H9 (cell line): ENCODE data around the gene DNLZ. TPM values are rescaled to one million over a fixed set of nuclear protein-coding genes. Genes with fewer than 3 reads are reported as not detected.

Source experiments
- DNase-seq: peaks from one replicate; pipeline ENCODE4 v3.0.0-alpha.2; 2017
- H2AFZ ChIP-seq: one replicate; pipeline ENCODE4 v1.6.1; 2013; ENCODE audit warnings: mild to moderate bottlenecking, low read length, control low read depth, moderate library complexity
- H2AK5ac ChIP-seq: 2 replicates; pipeline ENCODE4 v1.6.1; 2013; ENCODE audit warnings: low read length, control low read depth, mixed read lengths; ENCODE audit not compliant: insufficient read length
- H2BK120ac ChIP-seq: one replicate; pipeline ENCODE4 v1.6.1; 2013; ENCODE audit warnings: low read depth, mild to moderate bottlenecking, low read length, control low read depth, inconsistent platforms; ENCODE audit not compliant: poor library complexity, severe bottlenecking
- H2BK12ac ChIP-seq: 2 replicates; pipeline ENCODE4 v1.6.1; 2013; ENCODE audit warnings: low read length, control low read depth, mixed read lengths, low read depth; ENCODE audit not compliant: insufficient read length
- H2BK15ac ChIP-seq: 2 replicates; pipeline ENCODE4 v1.6.1; 2013; ENCODE audit warnings: low read depth, low read length, control low read depth
- H2BK20ac ChIP-seq: one replicate; pipeline ENCODE4 v1.6.1; 2013; ENCODE audit warnings: low read depth, mild to moderate bottlenecking, low read length, control low read depth, inconsistent platforms; ENCODE audit not compliant: poor library complexity, severe bottlenecking
- H2BK5ac ChIP-seq: 2 replicates; pipeline ENCODE4 v1.6.1; 2013; ENCODE audit warnings: low read length, control low read depth, mixed read lengths; ENCODE audit not compliant: insufficient read length
- H3K14ac ChIP-seq: 2 replicates; pipeline ENCODE4 v1.6.1; 2013; ENCODE audit warnings: low read length, control low read depth; ENCODE audit not compliant: insufficient read depth
- H3K18ac ChIP-seq: 2 replicates; pipeline ENCODE4 v1.6.1; 2013; ENCODE audit warnings: low read depth, mild to moderate bottlenecking, mixed read lengths, low read length, control low read depth; ENCODE audit not compliant: insufficient read length
- H3K23ac ChIP-seq: 2 replicates; pipeline ENCODE4 v1.6.1; 2013; ENCODE audit warnings: low read length, control low read depth, mixed read lengths, low read depth; ENCODE audit not compliant: insufficient read length
- H3K23me2 ChIP-seq: 2 replicates; pipeline ENCODE4 v1.6.1; 2013; ENCODE audit warnings: low read depth, mild to moderate bottlenecking, mixed read lengths, low read length, control low read depth; ENCODE audit not compliant: insufficient read length, poor library complexity, severe bottlenecking
- H3K27ac ChIP-seq: 2 replicates; pipeline ENCODE4 v1.5.1; 2013; ENCODE audit warnings: low read length, control low read depth, mixed read lengths, low read depth; ENCODE audit not compliant: insufficient read length
- H3K27me3 ChIP-seq: 2 replicates; pipeline ENCODE4 v1.6.1; 2013; ENCODE audit warnings: low read length, control low read depth, inconsistent platforms; ENCODE audit not compliant: insufficient read depth
- H3K4ac ChIP-seq: 2 replicates; pipeline ENCODE4 v1.6.1; 2013; ENCODE audit warnings: low read depth, mild to moderate bottlenecking, control low read depth, inconsistent platforms, low read length, moderate library complexity
- H3K4me1 ChIP-seq: 2 replicates; pipeline ENCODE4 v1.6.1; 2013; ENCODE audit warnings: low read length, control low read depth, inconsistent platforms; ENCODE audit not compliant: insufficient read depth
- H3K4me2 ChIP-seq: 2 replicates; pipeline ENCODE4 v1.6.1; 2013; ENCODE audit warnings: low read length, control low read depth, mixed read lengths; ENCODE audit not compliant: insufficient read length, insufficient read depth
- H3K56ac ChIP-seq: 2 replicates; pipeline ENCODE4 v1.6.1; 2013; ENCODE audit warnings: low read depth, mild to moderate bottlenecking, mixed read lengths, low read length, control low read depth; ENCODE audit not compliant: insufficient read length
- H3K79me1 ChIP-seq: 2 replicates; pipeline ENCODE4 v1.6.1; 2013; ENCODE audit warnings: low read depth, mild to moderate bottlenecking, moderate library complexity, low read length, control low read depth, inconsistent platforms; ENCODE audit not compliant: insufficient read depth, poor library complexity, severe bottlenecking
- H3K79me2 ChIP-seq: 2 replicates; pipeline ENCODE4 v1.6.1; 2013; ENCODE audit warnings: low read length, control low read depth, inconsistent platforms; ENCODE audit not compliant: insufficient read depth
- H3K9ac ChIP-seq: 2 replicates; pipeline ENCODE4 v1.6.1; 2013; ENCODE audit warnings: low read length, control low read depth, mixed read lengths; ENCODE audit not compliant: insufficient read length; ENCODE audit errors: extremely low read depth
- H3K9me3 ChIP-seq: one replicate; pipeline ENCODE4 v1.6.1; 2013; ENCODE audit warnings: low read depth, low read length, inconsistent platforms; ENCODE audit not compliant: control insufficient read depth
- H3T11ph ChIP-seq: one replicate; pipeline ENCODE4 v1.6.1; 2013; ENCODE audit warnings: mild to moderate bottlenecking, low read length, control low read depth, inconsistent platforms
- H4K20me1 ChIP-seq: one replicate; pipeline ENCODE4 v1.6.1; 2013; ENCODE audit not compliant: control insufficient read depth, insufficient read length, insufficient read depth
- H4K5ac ChIP-seq: 2 replicates; pipeline ENCODE4 v1.6.1; 2013; ENCODE audit warnings: low read depth, mild to moderate bottlenecking, mixed read lengths, low read length, control low read depth; ENCODE audit not compliant: insufficient read length
- H4K8ac ChIP-seq: replicated peaks from 2 replicates; pipeline ENCODE4 v1.6.1; 2013; ENCODE audit warnings: low read length, control low read depth, mixed read lengths, low read depth; ENCODE audit not compliant: insufficient read length
- H4K91ac ChIP-seq: 2 replicates; pipeline ENCODE4 v1.6.1; 2013; ENCODE audit warnings: low read depth, mild to moderate bottlenecking, moderate library complexity, mixed read lengths, low read length, control low read depth; ENCODE audit not compliant: insufficient read length
- H3K27ac Mint-ChIP-seq, 3 experiments: 2 replicates in 2 of 3; 3 replicates in 1 of 3; pipeline ENCODE4 v1.8.0; 2020 to 2021; ENCODE audit warnings: mixed read lengths in 3 of 3, mild to moderate bottlenecking in 1 of 3, moderate library complexity in 1 of 3
- H3K27me3 Mint-ChIP-seq: 2 replicates; pipeline ENCODE4 v1.8.0; 2021; ENCODE audit warnings: low read depth, mild to moderate bottlenecking, moderate library complexity, mixed read lengths
- H3K36me3 Mint-ChIP-seq, 3 experiments: 2 replicates in 2 of 3; 3 replicates in 1 of 3; pipeline ENCODE4 v1.8.0; 2020 to 2021; ENCODE audit warnings: low read depth in 3 of 3, mixed read lengths in 3 of 3; ENCODE audit not compliant: insufficient read depth in 1 of 3
- H3K4me1 Mint-ChIP-seq, 2 experiments: 2 replicates each; pipeline ENCODE4 v1.8.0; 2020; ENCODE audit warnings: mixed read lengths in 2 of 2
- H3K4me3 Mint-ChIP-seq, 2 experiments: 2 replicates in 1 of 2; 3 replicates in 1 of 2; pipeline ENCODE4 v1.8.0; 2020 to 2021; ENCODE audit warnings: mild to moderate bottlenecking in 2 of 2, mixed read lengths in 2 of 2, moderate library complexity in 1 of 2
- H3K9me3 Mint-ChIP-seq, 2 experiments: 2 replicates in 1 of 2; 3 replicates in 1 of 2; pipeline ENCODE4 v1.8.0; 2020; ENCODE audit warnings: mild to moderate bottlenecking in 2 of 2, mixed read lengths in 2 of 2, moderate library complexity in 1 of 2
- CTCF ChIP-seq: fragments of 200-600 bp; sonication (generic); conservative IDR thresholded peaks from 3 replicates; pipeline ENCODE4 v1.8.0; 2021; ENCODE audit warnings: antibody characterized with exemption, mild to moderate bottlenecking
- WGBS: extraction: QIAGEN DNeasy Blood & Tissue Kit; methylation state at CpG from one replicate; pipeline ENCODE4 v1.1.7; 2013; ENCODE audit warnings: missing lambda C conversion rate, low lambda C conversion rate, mixed read lengths; ENCODE audit not compliant: insufficient read length; ENCODE audit errors: extremely low coverage; 5-methylcytosine and 5-hydroxymethylcytosine counted together
- total RNA-seq: library from RNA; stranded (reverse); gene quantifications from 2 replicates; pipeline ENCODE4 v1.2.1, GENCODE V29; 2021

Gene DNLZ
- total RNA-seq, 1 experiment from 2014 or later = 24.8 TPM

- no peak for TF ChIP-seq CTCF
- H2BK20ac ChIP-seq = no peak overlapping the region
- no peak overlapping the region for H3K56ac ChIP-seq
- Mint-ChIP-seq H3K27ac (peak overlapping the region in 2 of 3 experiments; percentile 18 to 31; a peak in 2 of 7 replicates), H3K36me3 (peaks cover 25 to 66% (median 57%) of the 10 kb centered on the region in 3 experiments), H3K4me1 (peaks cover 11 to 12% of the 10 kb centered on the region in 2 experiments), H3K9me3 (no peaks in the 10 kb centered on the region), H3K4me3 (peak overlapping the region; percentile 89 to 94), H3K27me3 (no peaks in the 10 kb centered on the region)
- H3K14ac ChIP-seq = no peak overlapping the region
- H4K5ac ChIP-seq = no peak overlapping the region
- H2BK12ac ChIP-seq = no peak overlapping the region
- H3T11ph ChIP-seq = no peak overlapping the region
- H3K23ac ChIP-seq = no peak overlapping the region
- H2BK120ac ChIP-seq = no peak overlapping the region
- no peak overlapping the region for H4K91ac ChIP-seq
- no peak overlapping the region for H2AFZ ChIP-seq
- no peak overlapping the region for H3K9ac ChIP-seq
- H2AK5ac ChIP-seq = no peak overlapping the region
- no peaks in the 10 kb centered on the region for H3K27me3 ChIP-seq
- no peak for DNase-seq
- H3K9me3 ChIP-seq = no peaks in the 10 kb centered on the region
- peaks cover 12% of the 10 kb centered on the region; the same call in 1 of the 2 replicates for H3K79me2 ChIP-seq
- no peak overlapping the region for H3K18ac ChIP-seq
- peaks cover 7% of the 10 kb centered on the region for H3K79me1 ChIP-seq
- H3K4me1 ChIP-seq = no peaks in the 10 kb centered on the region
- no peak overlapping the region for H4K8ac ChIP-seq
- WGBS = no CpG with 5 or more reads among the region's 12 CpGs
- H3K23me2 ChIP-seq = peaks cover 6% of the 10 kb centered on the region
- no peak overlapping the region for H3K27ac ChIP-seq
- H3K4ac ChIP-seq = no peak overlapping the region
- no peak overlapping the region for H3K4me2 ChIP-seq
- no peak overlapping the region for H2BK15ac ChIP-seq
- H2BK5ac ChIP-seq = no peak overlapping the region
- H4K20me1 ChIP-seq = no peaks in the 10 kb centered on the region
Observed at GRCh38 chr9:136398286-136398685, 34.7 kb upstream of the DNLZ start.
